LoVo (cell line): ENCODE measurements around the gene MAIP1.

Experiments
- DNase-seq: peaks from one replicate; pipeline ENCODE4 v3.0.0-alpha.2; 2016; ENCODE audit warnings: low spot score

The MAIP1 gene

DNA sequence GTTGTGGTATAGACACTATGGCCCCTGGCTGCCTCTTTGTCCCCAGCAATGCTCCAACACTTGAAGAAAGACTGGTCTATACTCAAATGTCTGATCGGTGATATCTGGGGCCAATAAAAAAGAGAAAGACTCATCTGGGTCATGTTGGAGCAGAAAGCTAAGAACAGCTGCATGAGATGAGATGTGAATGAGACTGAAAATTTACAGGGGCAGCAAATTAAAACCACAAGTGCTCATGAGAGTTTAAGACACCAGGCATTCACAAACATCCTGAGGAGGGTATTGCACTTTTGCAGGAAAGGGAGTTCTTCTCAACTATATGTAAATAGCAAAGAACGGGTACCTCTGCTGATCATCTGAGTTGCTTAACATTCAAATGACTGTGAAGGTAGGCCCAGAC, 36.3 kb downstream of the MAIP1 start:
- DNase-seq: no peak

DNA sequence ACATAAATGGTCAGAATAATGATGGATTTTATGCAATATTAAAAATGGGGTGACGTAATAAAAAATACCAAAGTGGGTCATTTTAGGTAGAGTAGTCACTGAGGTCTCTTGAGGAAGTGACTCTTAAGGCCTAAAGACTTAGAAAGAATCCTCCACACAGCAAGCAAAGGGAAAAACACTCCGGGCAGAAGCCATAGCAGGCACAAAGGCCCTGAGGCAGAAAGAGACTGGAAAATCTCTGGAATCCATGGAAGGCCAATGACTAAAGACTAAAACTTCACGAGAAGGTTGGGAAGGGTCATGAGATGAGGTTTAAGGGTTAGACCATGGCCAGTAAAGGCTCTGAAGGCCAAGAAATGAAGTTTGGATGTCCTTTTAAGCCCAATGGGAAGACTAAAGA, 36.9 kb downstream of the MAIP1 start:
- no peak for DNase-seq

DNA sequence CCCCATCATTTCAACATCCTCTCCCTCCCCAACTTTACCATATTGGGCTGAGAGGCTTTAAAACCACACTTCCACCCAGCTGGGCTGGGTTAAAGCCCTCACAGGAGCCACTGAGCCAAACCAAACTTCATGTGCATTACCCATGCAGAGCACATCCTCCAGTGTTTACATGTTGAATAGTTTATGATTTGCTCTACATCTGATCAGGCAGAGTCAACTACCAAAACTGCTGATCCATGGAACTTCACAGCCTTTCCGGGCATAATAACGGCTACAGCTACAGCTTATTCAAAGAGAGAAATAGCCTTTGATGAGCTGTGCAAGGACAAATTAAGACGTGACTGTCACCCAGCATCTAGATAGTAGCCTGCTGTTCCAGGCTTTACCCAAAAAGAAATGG, 39.0 kb downstream of the MAIP1 start:
- DNase-seq: no peak

DNA sequence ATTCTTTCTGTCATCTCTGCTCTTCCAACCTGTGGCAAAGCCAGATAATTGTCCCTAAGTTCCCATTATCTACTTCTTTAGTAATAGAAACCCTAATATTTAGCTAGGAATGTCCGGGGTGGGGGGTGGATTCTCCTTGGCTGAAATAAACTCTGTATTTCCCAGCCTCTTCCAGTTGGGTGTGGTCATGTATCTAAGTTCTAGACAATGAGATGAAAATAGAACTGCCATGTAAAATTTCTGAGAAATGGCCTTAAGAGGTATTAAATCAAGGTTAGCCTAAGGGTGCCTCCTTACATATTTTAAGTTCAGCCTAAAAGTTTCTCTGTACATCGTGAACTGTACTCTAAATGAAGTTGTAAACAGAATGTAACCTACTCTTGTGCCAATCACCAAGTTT, 39.5 kb downstream of the MAIP1 start:
- no peak for DNase-seq

DNA sequence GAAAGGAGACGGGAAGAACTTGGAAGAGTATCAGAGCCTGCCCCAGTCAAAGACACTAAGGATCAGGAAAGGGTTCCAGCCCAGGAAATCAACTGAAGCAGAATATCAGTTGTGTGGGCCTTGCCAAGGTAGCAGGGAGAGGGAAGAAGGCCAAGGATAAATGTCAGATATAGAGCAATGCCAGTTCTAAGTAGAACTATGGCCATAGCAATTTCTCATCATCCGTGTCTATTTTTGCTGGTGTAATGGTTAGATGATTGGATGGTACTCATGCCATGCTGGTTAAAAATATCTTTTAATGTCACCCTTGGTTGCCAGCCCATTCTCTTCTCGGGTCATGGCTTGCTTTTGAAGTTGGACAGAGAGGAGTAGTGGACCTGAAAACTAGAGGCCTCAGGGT, 41.9 kb downstream of the MAIP1 start:
- DNase-seq: no peak

DNA sequence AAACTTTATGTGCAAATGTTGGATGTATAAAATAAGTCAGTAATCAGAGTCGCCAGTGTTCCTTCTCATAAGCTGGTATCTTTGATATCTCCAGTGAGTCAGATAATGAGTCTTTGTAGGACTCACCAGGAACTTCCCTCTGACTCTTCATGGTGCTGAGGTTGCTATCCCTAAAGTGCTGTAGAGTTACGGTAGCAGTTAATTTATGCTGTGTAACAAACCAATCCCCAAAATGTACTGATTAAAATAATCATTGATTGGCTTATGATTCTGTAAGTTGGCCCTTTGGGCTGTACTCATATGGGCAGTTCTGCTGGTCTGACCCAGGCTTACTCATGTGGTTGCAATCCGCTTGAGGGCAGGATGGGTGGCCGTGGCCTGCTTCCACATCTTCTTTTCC, 43.8 kb downstream of the MAIP1 start:
- no peak for DNase-seq

DNA sequence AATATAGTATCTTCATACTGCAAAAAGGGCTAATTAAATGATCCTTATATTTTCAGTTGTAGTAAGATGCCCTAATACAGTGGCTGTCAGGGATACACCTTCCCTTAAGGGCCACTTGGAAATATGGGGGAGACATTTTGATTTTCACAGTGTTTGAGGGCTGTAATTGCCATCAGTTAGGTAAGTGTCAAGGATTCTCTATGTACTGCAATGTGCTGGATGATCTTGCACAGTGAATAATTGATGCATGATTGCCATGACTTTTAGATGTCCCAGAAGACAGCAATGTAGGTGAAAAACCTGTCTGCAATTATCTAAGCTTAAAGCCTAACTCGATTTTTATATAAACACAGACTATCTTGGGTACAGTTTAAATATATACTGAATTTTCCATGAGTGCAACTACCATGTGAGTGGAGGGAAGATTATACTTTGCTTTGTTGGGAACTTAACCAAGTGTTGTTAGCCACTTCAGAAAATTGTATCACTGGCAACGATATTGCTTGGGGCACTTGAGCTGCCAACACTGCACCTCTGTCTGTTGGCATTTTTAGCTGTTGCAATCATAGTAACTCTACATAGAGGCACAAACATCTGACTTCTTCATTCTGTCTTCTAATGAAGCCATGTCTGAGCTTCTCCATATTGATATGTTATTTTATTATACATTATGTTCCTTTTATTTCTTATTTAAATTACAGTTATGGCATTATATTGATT, 45.2 kb downstream of the MAIP1 start:
- no peak for DNase-seq

DNA sequence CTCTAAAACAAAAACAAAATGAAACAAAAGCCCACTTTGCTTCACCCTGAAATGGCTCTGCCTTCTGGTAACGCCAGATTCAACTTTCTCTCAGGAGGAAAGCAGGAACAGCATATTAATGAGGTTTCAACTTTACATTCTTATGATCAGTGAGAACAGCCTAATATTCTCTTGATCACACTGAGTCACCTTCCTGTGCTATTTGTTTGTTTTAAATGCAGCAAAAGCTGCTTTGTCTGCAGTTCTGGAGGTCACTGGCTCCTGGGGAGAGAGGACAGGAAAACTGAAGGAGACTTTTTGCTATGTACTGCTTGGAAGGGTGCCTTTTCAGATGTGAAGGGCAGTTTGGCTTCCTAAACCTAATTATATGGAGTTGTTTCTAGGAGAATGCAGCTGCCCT, 48.1 kb downstream of the MAIP1 start:
- no peak for DNase-seq

DNA sequence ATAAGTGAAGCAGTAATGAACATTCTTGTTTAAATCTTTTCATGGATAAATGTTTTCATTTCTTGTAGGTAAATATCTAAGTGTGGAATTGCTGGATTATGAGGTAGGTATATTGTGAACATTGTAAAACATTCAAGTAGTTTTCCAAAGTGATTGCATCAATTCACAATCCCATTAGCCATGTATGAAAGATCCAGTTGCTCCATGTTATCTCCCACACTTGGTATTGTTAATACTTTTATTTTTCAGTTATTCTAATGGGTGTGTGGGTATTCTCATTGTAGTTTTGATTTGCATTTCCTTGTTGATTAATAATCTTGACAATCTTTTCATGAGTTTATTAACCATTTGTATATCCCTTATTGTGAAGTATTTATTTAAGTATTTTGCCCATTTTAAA, 50.3 kb downstream of the MAIP1 start:
- DNase-seq: no peak

DNA sequence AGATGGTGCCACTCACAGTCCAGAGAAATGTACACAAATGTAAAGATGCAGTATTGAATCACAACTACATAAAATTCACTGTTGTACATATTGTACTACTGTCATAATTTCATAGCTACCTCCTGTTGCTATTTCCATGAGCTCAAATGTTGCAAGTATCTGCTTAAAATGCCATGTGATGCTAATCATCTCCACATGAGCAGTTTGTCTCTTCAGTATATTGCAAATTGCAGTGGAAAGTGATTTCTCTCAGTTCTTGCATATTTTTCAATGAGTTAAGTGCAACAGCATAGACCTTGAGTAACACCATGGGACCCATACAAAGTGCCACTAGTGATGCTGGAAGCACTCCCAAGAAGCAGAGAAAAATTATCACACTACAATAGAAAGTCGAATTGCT, 51.9 kb downstream of the MAIP1 start:
- DNase-seq: no peak

DNA sequence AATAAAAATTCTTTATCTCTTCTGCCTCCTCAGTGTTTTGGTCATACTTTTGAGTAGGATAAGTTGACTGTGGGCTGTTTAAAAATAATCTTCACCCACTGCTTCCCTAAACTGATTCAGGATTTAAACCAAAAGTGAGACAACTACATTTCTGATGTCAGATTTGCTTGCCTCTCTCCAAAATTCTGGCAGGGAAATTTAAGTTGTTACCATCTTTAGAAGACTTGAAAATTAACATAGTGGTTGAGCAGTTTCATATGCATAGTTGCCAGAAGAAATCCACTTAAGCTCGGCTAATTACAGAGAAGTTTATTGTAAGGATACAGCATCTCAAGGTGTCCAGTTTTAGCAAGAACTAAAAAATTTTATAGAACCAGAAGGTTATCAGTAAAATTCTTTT, 57.0 kb downstream of the MAIP1 start:
- no peak for DNase-seq
